GM12874 (cell line): ENCODE measurements around the gene IL34.

ENCODE experiments used
- TF ChIP-seq, protein P1 (sequence below): IDR thresholded peaks from 2 replicates; pipeline ENCODE4 v1.5.1; 2011; ENCODE audit warnings: low read depth, mild to moderate bottlenecking, control low read depth, low read length, moderate library complexity; ENCODE audit not compliant: insufficient read depth

Gene IL34

DNA sequence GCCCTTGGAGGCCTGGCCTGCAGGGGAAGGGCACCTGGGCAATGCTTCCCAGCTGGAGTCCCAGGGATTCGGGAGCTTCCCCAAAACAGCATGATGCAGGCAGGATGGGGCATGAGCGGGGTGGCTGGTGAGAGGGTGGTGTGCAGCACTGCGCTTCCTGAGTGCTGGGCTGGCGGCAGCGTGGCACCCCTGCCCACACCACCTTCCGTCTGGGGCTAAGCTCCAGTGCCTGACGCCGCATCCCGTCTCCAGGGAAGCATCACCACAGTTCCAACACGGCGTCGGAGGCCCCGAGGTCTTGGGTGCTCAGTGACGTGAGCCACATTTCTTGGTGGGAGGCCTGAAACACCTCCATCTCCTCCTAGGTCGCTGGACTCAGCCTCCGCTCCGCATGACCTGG, 53.3 kb downstream of the IL34 start:
- TF ChIP-seq, protein P1, sequence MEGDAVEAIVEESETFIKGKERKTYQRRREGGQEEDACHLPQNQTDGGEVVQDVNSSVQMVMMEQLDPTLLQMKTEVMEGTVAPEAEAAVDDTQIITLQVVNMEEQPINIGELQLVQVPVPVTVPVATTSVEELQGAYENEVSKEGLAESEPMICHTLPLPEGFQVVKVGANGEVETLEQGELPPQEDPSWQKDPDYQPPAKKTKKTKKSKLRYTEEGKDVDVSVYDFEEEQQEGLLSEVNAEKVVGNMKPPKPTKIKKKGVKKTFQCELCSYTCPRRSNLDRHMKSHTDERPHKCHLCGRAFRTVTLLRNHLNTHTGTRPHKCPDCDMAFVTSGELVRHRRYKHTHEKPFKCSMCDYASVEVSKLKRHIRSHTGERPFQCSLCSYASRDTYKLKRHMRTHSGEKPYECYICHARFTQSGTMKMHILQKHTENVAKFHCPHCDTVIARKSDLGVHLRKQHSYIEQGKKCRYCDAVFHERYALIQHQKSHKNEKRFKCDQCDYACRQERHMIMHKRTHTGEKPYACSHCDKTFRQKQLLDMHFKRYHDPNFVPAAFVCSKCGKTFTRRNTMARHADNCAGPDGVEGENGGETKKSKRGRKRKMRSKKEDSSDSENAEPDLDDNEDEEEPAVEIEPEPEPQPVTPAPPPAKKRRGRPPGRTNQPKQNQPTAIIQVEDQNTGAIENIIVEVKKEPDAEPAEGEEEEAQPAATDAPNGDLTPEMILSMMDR, result no peak

DNA sequence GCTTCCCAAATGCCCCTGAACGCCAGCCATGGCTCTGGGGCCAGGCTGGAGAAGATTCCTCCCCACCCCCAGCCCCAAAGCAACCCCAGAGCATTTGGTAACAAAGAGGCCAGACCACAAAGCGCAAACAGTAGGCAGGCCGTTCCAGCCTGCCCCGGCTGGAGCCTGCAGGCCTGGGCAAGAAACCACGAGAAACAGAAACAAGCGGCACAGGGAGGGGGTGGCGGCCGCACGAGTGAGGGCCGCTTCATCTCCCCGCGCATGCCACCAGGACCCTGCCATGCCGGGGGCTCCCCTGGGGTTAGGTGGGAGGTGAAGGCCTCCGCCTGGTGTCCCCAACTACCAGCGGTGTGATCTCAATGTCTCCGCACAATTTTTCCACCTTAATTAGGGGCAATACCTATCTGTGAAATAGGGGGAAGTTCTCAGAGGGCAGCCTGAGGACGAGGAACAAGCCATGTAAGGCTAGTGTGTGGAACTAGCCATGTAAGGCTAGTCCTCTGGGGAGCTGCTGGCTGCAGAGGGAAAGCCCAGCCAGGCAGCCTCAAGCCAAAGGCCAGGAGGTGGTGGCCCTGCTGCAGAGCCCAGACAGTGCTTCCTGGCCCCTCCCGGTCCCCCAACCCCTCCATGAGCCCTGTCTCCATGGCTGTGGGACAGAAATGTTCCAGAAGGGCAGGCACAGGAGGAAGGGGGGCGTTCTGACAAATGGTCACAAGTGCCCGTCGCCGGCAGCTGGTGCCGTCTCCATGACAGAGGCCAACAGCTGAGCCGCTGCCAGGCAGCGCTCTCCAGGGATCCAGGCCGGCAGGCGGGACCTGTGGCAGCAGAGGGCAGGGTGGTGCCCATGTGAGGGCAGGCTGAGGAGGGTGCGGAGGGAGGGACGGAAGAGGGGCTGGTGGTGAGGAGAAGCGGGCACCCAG, 54.0 kb downstream of the IL34 start:
- TF ChIP-seq, protein P1, result no peak

DNA sequence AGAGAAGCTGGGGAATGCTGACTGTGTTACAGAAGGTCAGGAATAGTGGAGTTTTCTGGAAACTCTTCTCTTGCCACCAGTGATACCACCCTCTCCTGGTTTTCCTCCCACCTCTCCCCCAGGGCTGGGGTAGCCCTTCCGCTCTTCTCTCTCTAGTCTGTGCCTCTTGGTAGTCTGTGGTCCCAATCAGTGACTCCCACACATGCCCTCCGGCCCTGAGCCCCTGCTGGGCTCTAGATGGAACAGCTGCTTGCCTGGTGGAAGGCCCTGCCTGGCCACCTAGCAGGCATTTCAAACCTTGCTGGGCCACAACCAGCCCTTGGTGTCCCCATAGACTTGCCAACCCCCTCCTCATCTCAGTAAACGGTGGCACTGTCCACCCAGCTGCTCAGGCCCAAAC, 54.7 kb downstream of the IL34 start:
- TF ChIP-seq, protein P1, result no peak

DNA sequence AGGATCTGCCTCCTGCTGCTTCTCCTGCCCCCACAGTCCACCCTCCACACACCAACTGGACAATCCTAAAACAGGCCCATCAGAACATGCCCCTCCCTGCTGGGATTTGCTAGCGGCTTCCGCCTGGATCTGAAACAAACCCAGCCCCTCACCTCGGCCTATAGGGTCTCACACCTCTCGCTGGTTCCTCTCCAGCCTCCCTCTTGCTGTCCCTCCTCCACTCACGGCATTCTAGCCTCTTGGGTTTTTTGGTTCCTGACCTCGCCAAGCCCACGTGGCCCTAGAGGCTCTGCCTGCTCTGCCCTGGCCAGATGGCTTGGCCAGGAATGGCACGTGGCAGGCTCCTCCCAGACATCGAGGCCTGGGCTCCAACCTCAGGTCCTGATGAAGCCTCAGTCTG, 55.2 kb downstream of the IL34 start:
- TF ChIP-seq, protein P1, result no peak

DNA sequence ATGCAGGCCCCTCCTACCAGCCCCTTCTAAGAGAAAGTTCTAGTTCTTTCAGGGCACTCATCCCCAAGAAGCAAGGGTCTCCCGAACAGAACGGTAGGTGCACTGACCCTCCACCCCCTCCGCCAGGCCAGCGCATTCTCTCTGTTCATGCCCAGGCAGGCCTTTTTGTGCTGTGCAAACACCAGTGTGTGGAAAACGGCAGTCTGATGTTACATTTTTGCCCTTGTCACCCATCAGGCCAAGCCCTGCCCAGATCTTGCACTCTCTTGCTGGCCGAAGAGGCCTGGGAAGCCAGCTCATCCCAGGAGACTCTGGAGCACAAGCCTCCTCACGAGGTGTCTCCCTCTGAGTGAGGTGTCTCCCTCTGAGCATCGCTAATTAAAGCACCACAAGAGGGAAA, 55.6 kb downstream of the IL34 start:
- TF ChIP-seq, protein P1, result no peak

DNA sequence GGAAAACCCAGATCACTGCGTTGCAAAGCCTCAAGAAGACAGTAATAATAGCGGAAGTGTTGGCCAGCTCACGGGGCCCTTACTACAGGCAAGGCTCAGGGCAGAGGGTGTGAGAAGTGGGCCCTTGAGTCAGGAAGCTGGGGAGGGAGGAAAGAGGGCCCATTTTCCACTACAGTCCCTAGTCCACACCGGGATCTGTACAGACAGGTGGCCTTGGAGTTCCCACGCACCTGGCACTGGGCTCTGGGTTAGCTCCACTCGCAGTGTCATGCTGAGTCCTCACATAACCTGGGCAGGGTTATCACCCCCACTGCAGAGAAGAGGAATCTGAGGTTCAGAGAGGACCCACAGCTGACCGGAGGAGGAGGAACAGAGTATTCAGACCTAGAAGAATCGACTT, 56.3 kb downstream of the IL34 start:
- TF ChIP-seq, protein P1, result no peak

DNA sequence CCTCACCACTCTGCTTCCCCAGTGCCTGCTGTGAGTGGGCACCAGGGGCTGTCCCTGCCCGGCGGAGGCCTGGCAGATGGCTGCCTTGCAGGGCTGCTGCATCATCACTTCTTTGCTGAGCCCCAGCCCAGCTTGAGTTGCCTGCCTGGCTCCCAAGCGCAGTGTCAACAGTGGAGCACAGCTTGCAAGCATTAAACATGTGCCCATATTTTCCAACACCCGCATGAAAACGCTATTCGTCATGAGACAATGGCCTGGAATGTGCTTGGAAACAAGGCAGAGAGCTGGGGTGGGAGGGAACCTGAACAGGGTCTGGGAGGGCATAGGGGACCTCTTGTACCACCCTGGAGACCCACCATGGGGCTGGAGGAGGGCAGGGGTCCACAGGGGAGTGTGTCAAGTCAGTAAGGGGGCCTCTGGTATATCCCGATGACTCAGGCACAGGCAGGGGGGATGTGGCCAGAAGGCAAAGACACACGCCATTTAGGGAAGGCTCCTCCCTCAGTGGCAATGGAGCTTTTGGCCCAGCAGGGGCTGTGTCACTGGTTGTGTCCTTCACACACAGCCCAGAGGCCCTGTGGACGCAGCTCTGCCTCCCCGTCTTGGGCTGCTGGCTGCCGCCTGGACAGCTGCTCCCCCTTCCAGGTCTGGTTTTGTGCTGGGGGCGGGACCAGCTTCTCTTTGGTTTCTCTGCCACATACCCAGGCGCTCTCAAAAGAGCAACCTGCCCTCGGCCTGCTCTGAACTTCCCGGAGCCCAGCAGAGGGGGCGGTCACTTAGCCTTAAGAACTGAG, 56.9 kb downstream of the IL34 start:
- TF ChIP-seq, protein P1, result no peak
